HUDEP-2 (cell line): ENCODE data around the gene SORCS2.
"Not testable (repeated sequence)": the region's sequence is repeated elsewhere in the genome, so short reads cannot be mapped to it uniquely, and the experiment has no call there.

Source experiments
- DNase-seq, 76 experiments: peaks; one replicate each; lab custom pipeline; 2025; ENCODE audit not compliant: unreplicated experiment in 76 of 76; lab: John Stamatoyannopoulos, UW

Gene SORCS2

GRCh38 chr4:7198440-7199128 lies 6.2 kb downstream of the SORCS2 start:
- no peak for DNase-seq

GRCh38 chr4:7199129-7199725 lies 6.9 kb downstream of the SORCS2 start:
- DNase-seq, result no peak

- DNase-seq, result no peak
Measured at GRCh38 chr4:7199771-7200441, 7.6 kb downstream of the SORCS2 start.

- DNase-seq, result no peak
Measured at GRCh38 chr4:7200801-7201200, 8.5 kb downstream of the SORCS2 start.

GRCh38 chr4:7201420-7202305 lies 9.3 kb downstream of the SORCS2 start:
- DNase-seq, result no peak

- no peak for DNase-seq
Measured at GRCh38 chr4:7202411-7202810, 10.1 kb downstream of the SORCS2 start.

GRCh38 chr4:7204656-7205387 lies 12.5 kb downstream of the SORCS2 start:
- no peak for DNase-seq

- DNase-seq, result peak in 2 of 76 experiments; percentile 1 to 14
Measured at GRCh38 chr4:7206385-7206784, 14.0 kb downstream of the SORCS2 start.

GRCh38 chr4:7206911-7207567 lies 14.7 kb downstream of the SORCS2 start:
- DNase-seq, result peak in 5 of 76 experiments; percentile 2 to 37 (median 9)

- no peak for DNase-seq
Measured at GRCh38 chr4:7207628-7208231, 15.4 kb downstream of the SORCS2 start.

- no peak for DNase-seq
Measured at GRCh38 chr4:7208509-7209451, 16.4 kb downstream of the SORCS2 start.

GRCh38 chr4:7209699-7210098 lies 17.4 kb downstream of the SORCS2 start:
- DNase-seq, result no peak

GRCh38 chr4:7210824-7211223 lies 18.5 kb downstream of the SORCS2 start:
- no peak for DNase-seq

GRCh38 chr4:7212101-7212674 lies 19.9 kb downstream of the SORCS2 start:
- DNase-seq, result no peak

- no peak for DNase-seq
Measured at GRCh38 chr4:7212921-7213320, 20.6 kb downstream of the SORCS2 start.

GRCh38 chr4:7213807-7214206 lies 21.5 kb downstream of the SORCS2 start:
- DNase-seq, result no peak

GRCh38 chr4:7214359-7214758 lies 22.0 kb downstream of the SORCS2 start:
- DNase-seq, result no peak

GRCh38 chr4:7215187-7215586 lies 22.8 kb downstream of the SORCS2 start:
- not testable (repeated sequence) for DNase-seq
